Superior temporal gyrus (tissue), 1 donor: ENCODE results near the gene PLEKHJ1.

ENCODE experiments used
- DNase-seq: peaks from one replicate; pipeline ENCODE4 v3.0.0-alpha.2; 2016; ENCODE audit errors: extremely low spot score

The PLEKHJ1 gene

DNA sequence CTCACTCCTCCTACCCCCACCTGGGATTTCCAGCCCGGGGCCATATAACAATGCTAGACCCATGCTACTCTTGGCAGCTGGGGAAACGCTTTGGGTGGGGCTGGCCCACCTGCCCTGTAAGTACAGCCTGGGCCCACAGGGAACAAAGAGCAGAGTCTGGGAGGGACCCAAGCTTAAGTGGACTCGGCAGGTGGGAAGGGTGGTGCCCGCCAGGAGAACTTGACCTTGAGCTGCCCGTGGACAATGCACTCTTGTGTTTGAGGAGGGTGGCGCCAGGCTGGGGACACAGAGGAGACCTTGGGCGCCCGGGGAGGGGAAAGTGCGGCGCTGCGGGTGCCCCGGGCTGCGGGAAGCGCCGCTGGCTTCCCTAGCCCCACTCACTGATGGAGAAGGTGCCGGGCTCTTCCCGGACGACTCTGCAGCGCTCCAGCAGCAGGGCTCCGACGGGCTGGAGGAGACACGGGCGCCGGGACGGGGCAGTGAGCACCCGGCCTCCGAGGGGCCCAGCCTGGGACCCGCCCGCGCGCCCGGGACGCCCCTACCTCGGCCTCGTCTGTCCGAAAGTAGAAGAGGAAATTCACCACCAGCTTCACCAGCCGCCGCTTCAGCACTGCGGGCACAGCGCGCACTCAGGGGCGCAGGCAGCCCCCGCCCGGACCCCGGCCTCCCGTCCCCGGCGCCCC is 607 bp downstream of the PLEKHJ1 start:
- DNase-seq = no peak

DNA sequence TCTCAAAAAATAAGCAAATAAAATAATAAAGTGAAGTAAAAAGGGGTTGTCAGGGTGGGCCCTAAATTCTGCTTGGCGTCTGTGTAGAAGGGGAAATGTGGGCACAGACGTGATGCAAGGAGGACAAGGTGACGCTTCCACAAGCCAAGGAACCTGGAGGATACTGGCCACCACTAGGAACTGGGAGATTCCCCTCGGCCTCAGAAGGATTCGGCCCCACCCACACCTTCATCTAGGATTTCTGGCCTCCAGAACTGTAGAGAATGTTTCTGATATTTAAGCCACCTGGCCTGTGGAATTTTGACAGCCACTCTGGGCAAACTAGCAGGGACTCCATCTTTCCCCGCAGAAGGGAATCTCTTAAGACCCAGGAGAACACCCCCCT is 1.1 kb downstream of the PLEKHJ1 start:
- no peak for DNase-seq

DNA sequence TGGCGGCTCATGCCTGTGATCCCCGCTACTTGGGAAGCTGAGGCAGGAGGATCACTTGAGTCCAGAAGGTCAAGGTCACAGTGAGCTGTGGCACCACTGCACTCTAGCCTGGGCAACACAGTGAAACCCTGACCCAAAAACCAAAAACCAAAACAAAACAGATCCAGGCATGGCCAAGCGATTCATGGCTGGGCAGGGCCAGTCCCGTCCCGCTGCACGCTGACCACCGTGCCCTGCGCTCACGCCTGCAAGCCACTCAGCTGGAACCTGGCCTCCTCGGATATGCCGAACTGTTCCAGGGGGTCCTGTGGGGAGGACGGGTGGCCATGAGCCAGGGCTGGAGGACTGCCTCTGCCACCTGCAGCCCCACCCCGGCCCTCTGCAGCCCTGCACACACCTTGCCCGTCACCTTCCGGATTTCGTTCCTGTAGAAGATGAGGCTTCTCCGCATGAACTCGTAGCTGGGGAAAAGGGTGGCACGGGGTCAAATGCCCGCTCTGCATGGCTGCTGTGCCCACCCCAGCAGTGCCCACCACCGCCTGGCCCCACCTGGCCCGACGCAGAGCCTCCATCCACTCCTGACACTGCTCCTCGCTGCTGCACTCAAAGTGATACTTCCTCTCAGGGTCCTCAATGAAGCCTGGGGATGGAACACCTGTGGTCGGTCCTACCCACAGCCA is 2.4 kb downstream of the PLEKHJ1 start:
- DNase-seq = no peak

DNA sequence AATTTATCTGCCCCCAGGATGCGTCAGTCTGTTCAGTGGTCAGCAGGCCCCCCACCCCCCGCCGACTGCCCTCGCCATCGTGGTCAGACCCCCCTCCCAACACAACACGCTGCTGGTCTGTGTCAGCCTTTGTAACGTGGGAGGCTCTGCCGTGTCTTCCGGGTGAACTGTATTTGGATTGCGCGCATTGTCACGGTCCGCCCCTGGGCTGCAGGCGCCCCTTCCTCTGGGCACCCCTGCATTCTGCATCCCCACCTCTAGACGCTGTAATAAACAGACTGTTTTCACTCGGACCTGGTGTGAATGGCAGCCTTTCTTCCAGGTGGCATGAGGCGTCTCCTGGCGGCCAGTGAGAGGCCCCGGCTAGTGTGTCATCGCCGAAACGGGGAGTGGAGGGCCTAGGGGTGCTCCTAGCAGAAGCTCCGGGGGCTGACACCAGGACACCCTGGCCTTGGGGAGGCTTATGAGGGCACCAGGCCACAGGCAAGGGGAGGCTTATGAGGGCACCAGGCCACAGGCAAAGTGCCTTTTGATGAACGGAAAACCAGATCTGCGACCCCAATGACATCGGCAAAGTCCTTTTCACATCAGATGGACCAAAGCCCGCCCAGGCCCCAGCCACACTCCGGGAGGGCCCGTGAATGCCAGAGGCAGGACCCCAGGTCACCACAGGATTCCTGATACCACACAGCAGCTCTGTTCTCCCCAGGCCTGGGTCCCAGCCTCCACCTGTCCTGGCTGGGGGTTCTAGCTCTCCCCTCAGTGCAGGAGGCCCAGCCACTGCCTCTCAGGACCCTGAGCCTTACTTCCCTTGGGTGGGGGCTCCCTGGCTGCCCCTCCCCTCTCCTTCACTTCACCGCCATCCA is 3.6 kb downstream of the PLEKHJ1 start:
- DNase-seq = no peak

DNA sequence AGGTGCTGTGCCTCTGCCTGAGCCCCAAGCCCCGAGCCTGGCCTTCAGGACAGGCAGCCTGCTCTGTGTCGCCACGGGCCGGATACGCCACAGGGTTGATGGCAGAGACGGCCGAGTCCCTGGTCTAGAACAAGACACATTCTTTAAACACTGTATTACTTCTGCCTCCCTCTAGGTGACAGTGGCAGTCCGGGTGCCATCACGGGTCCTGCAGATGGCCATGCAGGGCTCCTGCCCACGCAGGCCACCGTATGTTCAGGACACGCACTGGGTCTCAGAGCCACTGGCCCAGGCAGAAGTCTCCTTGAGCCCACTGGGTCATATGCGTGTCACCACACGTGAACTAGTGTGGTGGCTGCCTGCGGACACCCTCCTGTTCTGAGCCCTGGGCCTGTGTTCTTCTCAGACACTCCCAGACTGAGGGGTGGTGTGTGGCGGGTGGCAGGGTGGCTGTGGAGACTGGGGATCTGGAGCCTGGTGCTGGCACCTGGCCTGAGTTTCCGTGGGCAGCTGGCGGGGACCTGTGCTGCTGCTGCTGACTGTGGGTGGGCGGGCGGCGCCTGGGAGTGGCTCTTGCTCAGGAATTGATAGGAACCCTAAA is 4.4 kb downstream of the PLEKHJ1 start:
- no peak for DNase-seq

DNA sequence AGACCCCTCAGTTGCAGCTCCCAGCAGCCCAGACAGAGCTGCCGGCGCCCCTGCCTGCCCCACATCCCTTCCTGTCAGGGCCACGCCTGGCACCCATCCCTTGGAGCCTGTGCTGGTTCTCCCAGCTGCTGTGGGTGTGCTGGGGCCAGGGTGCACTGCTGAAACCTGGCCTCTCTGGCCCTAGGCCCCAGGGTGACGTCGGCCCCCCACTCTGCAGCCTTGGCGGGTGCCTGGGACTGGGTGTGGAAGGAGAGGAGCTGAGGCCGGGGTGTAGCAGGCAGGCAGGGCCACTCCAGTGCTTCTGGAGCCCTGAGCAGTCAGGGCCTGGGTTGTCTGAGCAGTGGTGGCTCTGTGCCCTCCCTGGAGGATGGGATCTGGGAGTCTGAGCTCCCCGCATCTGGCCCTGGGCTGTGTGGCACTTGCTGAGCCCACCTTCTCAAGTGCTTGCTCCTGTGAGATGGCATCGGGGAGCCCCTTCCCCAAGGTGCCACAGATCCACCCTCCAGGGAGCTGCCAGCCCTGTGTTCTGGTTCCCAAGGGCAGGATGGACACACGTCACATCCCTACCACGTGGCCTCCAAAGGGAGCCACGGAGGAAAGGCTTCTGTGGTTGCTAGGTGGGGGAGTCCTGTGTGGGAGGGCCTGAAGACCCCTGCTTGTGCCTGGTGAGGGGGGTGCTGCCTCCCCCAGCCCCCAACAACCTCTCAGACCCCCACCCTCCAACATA is 5.2 kb downstream of the PLEKHJ1 start:
- DNase-seq = no peak

DNA sequence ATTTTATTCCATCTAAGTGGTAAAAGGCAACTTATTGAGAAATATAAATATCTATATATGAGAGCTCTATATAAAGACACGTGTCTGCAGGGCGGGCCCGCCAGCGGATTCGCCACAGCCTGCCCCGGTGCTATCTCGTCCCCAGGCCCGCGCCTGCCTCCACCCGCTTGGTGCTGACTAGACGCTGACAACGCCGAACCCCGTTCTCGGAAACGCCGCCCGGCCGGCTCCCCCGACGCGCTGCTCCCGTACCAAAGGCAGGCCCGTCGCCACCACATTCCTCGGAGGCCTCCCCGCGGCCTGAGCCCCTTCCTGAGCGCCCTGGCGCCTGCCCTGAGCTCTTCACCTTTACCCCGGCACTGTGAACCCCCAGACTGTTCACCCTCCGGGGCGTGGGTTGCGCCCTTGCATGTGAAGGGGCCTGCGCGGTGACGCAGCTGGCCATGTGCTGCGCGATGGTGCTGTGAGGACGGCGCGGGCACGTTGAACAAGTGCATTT is 6.0 kb downstream of the PLEKHJ1 start:
- no peak for DNase-seq

DNA sequence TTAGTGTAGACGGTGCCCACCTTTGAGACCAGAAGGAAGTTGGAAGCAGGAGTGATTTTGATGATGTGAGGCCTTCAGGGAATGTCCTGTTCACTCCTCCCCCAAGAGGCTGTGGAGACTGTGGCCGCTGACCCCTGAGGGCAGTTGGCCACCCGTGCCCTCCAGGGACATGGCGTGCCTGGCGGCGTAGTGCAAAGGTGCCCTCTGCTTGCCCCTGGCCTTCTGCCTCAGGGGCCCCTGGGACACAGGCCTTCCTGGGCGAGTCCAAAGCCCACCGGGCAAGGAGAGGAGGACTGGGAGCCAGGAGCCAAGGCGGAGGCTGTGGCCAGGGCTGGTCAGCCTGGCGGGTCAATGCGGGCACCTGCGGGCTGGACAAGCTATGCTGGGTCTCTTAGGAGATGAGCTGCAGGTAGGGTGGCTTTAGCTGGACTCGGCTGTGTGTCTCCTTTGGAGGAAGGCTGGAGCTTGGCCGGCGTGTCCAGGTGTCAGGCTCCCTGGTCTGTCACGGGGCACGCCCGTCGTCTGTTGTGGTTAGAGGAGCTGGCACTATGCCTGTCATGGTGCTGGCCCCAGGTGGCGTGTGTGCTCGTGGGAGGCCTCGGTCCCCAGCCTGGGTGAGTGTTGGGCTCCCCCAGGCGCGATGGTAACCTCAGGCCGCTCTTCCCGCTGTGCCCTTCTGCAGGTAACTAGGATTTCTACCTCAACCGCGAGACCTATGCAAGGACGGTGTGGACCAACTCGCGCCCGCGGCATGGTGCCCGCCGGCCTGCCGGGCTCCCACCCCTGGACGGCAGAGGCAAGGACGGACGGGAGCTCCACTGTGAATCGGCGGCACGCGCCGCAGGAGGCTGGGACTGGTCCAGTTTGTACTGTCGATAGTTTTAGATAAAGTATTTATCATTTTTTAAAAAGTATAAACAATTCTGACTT is 6.8 kb downstream of the PLEKHJ1 start:
- no peak for DNase-seq

DNA sequence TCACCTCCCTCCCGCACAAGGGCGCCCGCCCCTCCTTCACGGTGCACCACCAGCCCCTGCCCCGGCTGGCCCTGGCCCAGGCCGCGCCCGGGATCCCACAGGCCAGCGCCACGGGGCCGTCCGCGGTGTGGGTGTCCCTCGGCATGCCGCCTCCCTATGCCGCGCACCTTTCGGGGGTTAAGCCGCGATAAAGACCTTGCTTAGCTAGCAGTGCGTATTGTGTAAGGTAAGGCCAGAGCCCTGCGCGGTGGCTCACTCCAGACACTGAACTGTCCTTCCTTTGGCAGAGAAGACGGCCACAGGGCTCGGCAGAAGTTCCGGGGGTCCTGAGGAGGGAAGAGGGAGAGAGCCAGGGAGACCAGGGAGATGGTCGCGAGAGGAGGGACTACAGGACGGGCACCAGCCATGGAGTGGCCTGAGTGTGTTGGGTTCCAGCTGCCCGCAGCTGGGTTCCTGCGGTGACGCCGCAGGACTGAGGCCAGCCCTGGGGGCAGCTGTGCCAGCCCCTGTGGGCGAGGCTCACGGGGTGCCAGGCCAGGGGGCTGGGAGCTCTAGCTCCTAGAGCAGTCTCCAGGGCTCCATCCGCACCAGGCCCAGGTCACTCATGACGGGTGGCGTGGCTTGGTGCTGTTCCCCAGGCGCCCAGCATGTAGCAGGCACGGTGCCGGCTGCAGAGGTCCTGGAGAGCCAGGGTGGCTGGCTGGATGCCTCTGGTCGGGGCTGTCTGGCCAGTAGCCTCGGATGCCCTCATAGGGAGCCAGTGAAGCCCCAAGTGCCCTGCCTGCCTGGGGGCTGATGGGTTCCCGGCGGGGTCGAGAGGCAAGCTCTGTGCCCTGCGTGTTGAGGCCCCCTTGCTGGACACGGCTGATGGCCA is 7.7 kb downstream of the PLEKHJ1 start:
- DNase-seq = no peak

DNA sequence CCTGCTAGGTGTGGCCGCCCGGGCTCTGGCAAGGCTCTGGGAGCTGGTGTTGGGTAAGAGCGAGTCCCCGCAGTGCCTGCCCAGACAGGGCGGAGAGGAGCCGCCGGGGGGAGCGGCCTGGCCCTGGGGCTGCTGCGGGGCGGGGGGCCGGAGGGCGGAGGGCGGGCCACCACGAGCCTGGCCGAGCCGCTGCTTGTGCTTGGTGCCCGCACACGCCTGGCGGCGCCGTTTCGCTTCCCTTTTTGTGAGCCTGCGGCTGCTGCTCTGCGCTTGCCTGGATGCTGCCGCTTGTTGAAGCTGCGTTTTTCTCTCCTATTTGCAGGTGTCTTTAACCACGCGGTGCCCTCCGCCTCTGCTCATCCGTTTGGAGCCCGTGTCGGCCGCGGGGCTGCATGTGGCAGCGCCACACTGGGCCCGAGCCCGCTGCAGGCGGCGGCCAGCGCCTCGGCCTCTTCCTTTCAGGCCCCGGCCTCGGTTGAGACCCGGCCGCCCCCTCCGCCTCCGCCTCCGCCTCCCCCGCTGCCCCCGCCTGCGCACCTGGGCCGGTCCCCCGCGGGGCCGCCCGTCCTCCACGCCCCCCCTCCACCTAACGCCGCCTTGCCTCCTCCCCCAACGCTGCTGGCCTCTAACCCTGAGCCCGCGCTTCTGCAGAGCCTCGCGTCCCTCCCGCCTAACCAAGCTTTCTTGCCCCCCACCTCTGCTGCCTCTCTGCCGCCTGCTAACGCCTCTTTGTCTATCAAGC is 8.5 kb downstream of the PLEKHJ1 start:
- DNase-seq = no peak

DNA sequence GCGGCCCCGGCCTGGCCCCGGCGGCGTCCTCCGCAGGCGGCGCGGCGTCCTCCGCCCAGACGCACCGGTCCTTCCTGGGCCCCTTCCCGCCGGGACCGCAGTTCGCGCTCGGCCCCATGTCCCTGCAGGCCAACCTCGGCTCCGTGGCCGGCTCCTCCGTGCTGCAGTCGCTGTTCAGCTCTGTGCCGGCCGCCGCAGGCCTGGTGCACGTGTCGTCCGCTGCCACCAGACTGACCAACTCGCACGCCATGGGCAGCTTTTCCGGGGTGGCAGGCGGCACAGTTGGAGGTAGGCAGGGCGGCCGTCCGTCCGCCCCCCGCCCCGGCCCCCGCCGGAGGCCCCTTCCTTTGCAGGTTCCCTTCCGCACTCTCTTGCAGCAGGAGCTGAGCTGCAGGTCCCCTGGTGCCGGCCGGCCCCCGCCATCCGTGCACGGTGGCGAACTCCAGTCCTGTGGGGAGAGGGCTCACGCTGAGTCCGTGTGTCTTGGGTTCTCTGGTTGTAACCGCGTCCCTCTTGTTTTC is 9.2 kb downstream of the PLEKHJ1 start:
- DNase-seq = no peak

DNA sequence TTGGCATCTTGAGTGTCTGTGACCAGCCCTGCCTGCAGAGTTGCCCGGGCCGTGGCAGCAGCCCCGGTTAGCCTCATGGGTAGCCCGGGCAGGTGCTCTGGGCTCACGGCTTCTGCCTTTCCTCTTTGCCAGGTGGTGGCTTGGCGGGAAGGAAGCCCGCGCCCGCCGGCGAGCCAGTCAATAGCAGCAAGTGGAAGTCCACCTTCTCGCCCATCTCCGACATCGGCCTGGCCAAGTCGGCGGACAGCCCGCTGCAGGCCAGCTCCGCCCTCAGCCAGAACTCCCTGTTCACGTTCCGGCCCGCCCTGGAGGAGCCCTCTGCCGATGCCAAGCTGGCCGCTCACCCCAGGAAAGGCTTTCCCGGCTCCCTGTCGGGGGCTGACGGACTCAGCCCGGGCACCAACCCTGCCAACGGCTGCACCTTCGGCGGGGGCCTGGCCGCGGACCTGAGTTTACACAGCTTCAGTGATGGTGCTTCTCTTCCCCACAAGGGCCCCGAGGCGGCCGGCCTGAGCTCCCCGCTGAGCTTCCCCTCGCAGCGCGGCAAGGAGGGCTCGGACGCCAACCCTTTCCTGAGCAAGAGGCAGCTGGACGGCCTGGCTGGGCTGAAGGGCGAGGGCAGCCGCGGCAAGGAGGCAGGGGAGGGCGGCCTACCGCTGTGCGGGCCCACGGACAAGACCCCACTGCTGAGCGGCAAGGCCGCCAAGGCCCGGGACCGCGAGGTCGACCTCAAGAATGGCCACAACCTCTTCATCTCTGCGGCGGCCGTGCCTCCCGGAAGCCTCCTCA is 9.9 kb downstream of the PLEKHJ1 start:
- DNase-seq = no peak

DNA sequence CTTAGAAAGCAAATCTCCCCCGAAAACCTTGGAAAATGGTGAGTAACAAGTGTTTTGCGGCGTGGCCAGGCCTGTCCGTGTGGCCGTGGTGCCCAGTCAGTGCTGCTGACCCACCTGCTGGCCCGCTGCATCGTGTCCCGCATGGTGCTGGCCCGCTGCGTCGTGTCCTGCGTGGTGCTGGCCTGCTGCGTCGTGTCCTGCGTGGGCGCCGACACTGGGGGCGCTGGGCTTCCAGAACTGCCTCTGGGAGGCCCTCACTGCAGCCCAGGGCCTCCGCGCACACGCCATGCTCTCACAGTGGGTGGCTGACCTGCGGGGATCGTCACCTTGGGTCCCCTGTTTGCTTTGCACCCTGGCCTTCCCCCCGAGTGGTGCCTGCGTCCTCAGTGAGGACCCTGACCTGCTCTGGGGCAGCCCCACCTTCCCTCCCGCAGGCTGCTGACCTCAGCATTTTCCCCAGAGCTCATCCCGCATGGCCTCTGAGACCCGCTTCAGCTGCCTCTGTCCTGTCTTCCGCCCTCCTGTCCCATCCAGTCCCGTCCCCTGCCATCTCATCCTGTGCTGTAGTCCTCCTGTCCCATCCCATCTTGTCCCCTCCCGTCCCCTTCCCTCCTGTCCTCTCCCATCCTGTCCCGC is 10.6 kb downstream of the PLEKHJ1 start:
- DNase-seq = no peak

DNA sequence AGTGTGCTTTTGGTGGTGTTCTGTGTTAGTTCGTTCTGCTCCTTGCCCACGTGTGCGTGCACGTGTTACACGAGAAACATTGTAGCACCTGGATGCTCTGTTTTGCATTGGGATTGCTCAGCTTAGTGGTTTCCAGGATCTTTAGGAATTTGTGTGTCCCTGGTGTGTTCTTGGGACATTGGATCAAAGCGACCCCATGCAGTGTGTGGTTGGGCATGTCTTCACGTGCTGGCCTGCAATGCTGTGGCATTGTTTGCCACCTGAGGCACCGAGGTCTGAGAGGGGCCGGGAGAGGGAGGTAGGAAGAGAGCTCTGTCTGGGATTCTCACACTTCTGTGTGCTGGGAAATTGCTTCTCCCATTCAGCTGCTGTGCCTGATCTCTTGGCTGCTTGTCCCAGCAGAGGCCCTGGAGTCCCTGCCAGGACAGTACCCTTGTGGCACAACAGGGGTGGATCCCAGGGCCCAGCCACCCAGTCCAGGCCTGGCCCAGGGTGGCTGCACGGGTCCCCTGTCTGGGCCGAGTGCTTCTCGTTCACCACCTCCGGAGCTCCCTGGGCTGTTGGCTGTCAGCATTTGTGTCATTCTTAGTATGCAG is 11.3 kb downstream of the PLEKHJ1 start:
- DNase-seq = no peak

DNA sequence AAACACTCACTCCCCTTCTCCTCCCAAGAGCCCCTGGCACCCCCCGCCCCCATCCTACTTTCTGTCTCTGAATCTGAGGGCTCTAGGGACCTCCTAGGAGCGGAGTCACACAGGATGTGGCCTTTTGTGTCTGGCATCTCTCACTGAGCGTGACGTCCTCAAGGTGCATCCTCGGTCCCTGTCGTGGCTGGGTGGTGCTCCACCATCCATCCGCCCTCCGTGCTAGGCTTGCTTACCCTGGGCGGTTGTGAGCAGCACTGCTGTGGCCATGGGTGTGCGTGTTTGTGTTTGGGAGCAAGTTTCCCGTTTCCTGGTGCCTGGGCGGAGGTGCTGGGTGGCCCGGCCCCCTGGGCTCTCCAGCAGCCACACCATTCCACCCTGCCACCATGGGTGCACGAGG is 12.2 kb downstream of the PLEKHJ1 start:
- no peak for DNase-seq

DNA sequence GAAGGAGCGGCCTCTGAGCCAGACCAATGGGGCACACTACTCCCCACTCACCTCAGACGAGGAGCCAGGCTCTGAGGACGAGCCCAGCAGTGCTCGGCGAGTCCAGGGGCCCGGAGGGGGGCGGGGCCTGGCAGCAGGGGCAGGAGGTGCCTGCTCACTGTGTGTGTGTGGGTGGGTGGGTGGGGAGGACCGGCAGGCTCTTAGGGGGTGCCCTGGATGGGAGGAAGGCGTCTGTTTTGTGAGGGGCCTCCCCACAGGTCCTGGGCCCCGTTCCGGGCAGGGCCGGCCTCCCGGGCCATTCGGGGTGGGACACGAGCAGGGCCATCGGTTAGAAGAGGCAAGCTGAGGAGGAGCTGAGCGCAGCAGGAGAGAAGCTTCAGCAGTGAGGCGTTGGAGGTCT is 12.7 kb downstream of the PLEKHJ1 start:
- no peak for DNase-seq

DNA sequence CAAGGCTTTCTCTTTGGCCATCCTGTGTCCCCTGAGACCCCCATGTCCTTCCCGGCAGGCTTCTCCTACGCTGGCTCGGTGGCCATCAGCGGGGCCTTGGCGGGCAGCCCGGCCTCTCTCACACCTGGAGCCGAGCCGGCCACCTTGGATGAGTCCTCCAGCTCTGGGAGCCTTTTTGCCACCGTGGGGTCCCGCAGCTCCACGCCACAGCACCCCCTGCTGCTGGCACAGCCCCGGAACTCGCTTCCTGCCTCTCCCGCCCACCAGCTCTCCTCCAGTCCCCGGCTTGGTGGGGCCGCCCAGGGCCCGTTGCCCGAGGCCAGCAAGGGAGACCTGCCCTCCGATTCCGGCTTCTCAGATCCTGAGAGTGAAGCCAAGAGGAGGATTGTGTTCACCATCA is 14.2 kb downstream of the PLEKHJ1 start:
- no peak for DNase-seq
